Measurements from ENCODE around the gene PAQR7.

Gene PAQR7

GRCh38 chr1:25834894-25835293 lies 40.6 kb downstream of the PAQR7 start:
- no peak for FAIRE-seq
- no peak for DNase-seq (ENCODE audit: insufficient read length, low spot score)
- TF ChIP-seq POLR2A (IDR thresholded peaks at IDR 0.05; ENCODE audit: low read depth, low read length) = no peak

DNA sequence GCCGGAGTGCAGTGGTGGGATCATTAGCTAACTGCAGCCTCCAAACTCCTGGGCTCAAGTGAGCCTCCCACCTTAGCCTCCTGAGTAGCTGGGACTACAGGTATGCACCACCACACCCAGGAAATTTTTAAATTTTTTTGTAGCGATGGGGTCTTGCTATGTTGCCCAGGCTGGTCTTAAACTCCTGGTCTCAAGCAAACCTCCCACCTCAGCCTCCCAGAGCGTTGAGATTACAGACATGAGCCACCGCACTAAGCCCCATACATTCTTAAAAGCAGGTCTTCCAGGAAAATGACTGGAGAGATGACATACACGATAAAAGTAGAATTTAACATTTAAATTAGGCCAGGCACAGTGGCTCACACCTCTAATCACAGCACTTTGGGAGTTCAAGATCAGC lies 42.4 kb downstream of the PAQR7 start:
- TF ChIP-seq POLR2A (IDR thresholded peaks at IDR 0.05; ENCODE audit: low read depth, low read length) = no peak
- no peak for DNase-seq (ENCODE audit: insufficient read length, low spot score)
- no peak for FAIRE-seq

DNA sequence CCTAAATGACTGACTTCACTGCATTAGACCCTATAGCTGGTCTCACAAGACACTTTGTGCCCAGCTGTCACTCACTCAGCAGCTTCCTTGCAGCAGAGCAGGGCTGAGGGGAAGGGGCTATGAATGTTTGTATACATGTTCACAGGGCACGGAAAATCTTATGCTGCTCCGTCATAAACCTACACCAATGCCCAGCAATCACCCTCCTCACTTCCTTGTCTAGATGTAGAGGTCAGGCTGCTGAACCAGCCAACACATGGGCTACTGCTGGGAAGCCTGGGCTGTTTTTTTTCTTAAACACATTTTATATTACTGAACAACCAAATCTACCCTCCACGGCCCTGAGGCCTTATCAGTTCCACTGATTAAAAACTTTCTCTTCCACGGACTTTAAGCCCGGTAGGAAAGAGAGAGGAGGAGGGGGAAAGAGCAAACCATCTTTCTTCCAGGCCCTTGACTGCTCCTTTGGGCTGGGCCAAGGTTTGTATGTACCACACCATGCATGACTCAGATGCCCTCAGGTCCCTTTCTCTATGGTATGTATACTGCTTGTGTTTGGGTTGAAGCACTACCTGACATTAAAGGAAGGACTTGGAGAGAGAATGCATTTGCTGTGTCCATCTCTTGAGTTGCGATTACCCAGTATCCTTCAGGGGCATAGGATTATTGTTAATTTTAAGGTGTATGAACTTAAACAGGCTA lies 43.0 kb downstream of the PAQR7 start:
- no peak for FAIRE-seq
- no peak for DNase-seq (ENCODE audit: insufficient read length, low spot score)
- TF ChIP-seq POLR2A (IDR thresholded peaks at IDR 0.05; ENCODE audit: low read depth, low read length) = no peak

GRCh38 chr1:25831569-25832196 lies 43.8 kb downstream of the PAQR7 start:
- FAIRE-seq = no peak
- TF ChIP-seq POLR2A (IDR thresholded peaks at IDR 0.05; ENCODE audit: low read depth, low read length) = no peak
- no peak for DNase-seq (ENCODE audit: insufficient read length, low spot score)

DNA sequence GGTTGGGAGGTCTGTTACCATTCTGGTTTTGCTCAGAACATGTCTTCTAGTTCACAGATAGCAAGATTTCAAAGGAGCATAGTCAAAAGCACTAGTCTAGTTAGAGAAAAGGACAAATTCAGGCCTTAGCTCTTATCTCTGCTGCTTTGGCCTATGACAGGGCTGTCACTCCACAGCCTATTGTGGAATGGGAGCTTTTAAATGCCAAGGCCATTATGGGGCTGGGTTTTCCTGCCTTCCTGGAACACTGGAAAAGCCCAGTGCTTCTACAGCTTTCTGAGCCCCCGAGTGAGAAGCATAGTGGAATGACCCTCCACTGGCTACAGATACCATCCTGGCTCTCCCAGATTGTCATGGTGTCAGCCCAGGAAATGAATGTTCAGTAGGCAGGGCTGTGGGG lies 46.5 kb downstream of the PAQR7 start:
- DNase-seq (ENCODE audit: insufficient read length, low spot score) = no peak
- no peak for TF ChIP-seq POLR2A (IDR thresholded peaks at IDR 0.05; ENCODE audit: low read depth, low read length)
- FAIRE-seq = no peak

DNA sequence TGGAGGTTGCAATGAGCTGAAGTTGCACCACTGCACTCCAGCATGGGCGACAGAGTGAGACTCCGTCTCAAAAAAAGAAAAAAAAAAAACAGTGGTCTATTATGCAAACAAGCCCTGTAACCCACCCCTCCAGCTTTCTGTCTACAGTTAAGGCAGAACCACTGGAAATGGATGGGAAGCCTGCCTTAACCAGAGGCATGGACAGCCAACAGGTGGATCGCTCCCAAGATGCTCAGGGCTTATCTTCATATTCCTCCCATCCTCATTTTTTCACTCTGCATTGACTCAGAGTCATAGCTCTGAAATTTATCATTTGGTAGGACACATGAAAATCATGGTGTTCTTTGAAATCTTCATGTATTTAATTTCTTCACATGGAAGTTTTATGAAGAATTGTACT lies 47.0 kb downstream of the PAQR7 start:
- FAIRE-seq = no peak
- no peak for DNase-seq (ENCODE audit: insufficient read length, low spot score)
- TF ChIP-seq POLR2A (IDR thresholded peaks at IDR 0.05; ENCODE audit: low read depth, low read length) = no peak

DNA sequence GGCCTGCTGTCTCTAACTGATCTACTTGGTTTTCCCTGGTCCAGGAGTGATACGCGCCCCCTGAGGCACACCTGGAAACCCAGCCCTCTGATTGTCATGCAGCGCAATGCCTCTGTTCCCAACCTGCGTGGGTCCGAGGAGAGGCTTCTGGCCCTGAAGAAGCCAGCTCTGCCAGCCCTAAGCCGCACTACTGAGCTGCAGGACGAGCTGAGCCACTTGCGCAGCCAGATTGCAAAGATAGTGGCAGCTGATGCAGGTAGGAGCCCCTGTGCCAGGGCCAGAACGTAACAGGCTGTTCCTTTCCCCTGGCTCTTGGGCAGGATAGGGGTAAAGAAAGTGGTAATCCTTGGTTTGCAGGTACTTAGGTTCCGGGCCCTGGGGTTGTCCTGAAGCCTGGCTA lies 48.9 kb downstream of the PAQR7 start:
- DNase-seq (ENCODE audit: insufficient read length, low spot score) (no peak), FAIRE-seq (no peak)
- no peak for TF ChIP-seq POLR2A (IDR thresholded peaks at IDR 0.05; ENCODE audit: low read depth, low read length)

DNA sequence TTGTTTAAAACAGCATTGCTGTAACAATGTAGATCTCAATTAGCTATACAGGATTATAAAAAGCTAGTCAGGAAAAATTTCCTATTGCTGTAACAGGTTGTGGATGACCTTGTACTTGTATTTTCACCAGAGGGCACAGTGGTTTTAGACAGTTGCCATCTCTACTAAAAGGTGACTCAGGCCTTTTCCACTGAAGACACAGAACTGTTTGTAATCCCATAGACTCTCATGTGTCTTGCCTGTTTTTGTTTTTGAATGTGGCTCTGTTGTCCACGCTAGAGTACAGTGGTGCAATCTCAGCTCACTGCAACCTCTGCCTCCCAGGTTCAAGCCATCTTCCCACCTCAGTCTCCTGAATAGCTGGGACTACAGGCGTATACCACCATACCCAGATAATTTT lies 49.9 kb downstream of the PAQR7 start:
- no peak for DNase-seq (ENCODE audit: insufficient read length, low spot score)
- TF ChIP-seq POLR2A (IDR thresholded peaks at IDR 0.05; ENCODE audit: low read depth, low read length) = no peak
- FAIRE-seq = no peak

DNA sequence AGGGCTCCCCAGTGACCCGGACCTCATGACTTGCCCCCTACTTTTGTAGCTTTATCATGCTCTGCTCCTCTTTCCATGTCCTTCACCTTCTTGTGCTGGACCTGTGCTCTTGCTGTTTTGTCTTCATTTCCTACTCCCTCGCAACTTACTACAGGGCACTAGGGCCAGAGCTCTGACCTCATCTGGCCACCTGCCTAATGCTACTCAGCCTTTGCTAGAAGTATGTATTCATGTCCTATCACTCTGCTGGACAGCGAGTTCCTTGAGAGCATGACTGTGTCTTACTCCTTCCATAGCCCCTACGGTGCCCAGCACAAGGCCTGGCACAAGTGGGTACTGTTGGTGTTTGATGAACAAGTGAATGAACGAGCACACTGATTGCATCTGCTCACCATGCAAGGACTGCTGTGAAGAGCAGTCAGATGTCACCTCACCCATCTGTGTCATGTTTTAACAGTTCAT lies 53.8 kb downstream of the PAQR7 start:
- FAIRE-seq = peak; percentile 55
- no peak for DNase-seq (ENCODE audit: insufficient read length, low spot score)
- no peak for TF ChIP-seq POLR2A (IDR thresholded peaks at IDR 0.05; ENCODE audit: low read depth, low read length)

DNA sequence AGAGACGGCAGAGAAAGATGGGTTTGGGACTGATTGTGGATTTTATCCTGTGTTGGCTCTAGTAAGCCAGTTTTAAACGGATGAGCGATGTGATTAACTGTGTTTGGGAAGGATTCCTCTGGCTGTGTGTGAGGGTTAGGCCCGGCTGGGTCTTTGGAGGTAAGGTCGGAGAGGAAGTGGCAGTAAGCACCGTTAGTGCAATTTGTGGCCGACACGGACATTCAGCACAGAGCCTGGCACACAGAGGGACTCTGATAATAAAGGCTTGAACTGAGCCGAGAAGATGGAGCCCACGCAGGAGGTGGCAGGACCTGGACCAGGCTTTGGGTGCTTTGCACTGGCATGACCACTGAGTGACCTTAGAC lies 54.4 kb downstream of the PAQR7 start:
- no peak for FAIRE-seq
- no peak for DNase-seq (ENCODE audit: insufficient read length, low spot score)
- TF ChIP-seq POLR2A (IDR thresholded peaks at IDR 0.05; ENCODE audit: low read depth, low read length) = no peak

GRCh38 chr1:25820247-25821111 lies 55.0 kb downstream of the PAQR7 start:
- peak; percentile 68 for DNase-seq (ENCODE audit: insufficient read length, low spot score)
- FAIRE-seq = no peak
- no peak for TF ChIP-seq POLR2A (IDR thresholded peaks at IDR 0.05; ENCODE audit: low read depth, low read length)

- no peak for FAIRE-seq
- peak; percentile 58 for TF ChIP-seq POLR2A (IDR thresholded peaks at IDR 0.05; ENCODE audit: low read depth, low read length)
- DNase-seq (ENCODE audit: insufficient read length, low spot score) = peak; percentile 86
Observed at GRCh38 chr1:25819491-25820246, 55.8 kb downstream of the PAQR7 start, which contains the start of gene MTFR1L. Gene MTFR1L (plus strand): TSS chr1:25819954. CDS start chr1:25823105, 3,151 bp downstream.

- no peak for FAIRE-seq
- no peak for TF ChIP-seq POLR2A (IDR thresholded peaks at IDR 0.05; ENCODE audit: low read depth, low read length)
- no peak for DNase-seq (ENCODE audit: insufficient read length, low spot score)
Observed at GRCh38 chr1:25818569-25818968, 56.9 kb downstream of the PAQR7 start.
